ENCODE data around the gene ZNF726. TPM values are rescaled to one million over a fixed set of nuclear protein-coding genes. Genes with fewer than 3 reads are reported as not detected.

The ZNF726 gene
- total RNA-seq, 1 experiment from 2014 or later = not detected

- Histone ChIP-seq H3K9me2 (ENCODE audit: insufficient read depth) (no peaks in the 10 kb centered on the region), H3K4me2 (ENCODE audit: low read length) (no peak overlapping the region), H3K36me3 (ENCODE audit: control insufficient read depth in 1 of 2, insufficient read depth in 2 of 2, low read length in 2 of 2) (no peaks in the 10 kb centered on the region), H3K27ac (ENCODE audit: low read depth, low read length) (no peak overlapping the region), H3K9me3 (ENCODE audit: control insufficient read depth in 1 of 2, insufficient read depth in 1 of 2, low read depth in 1 of 2, low read length in 2 of 2) (peaks cover 4 to 20% of the 10 kb centered on the region in 2 experiments; a peak in 2 of 4 replicates), H3K9ac (ENCODE audit: low read length) (no peak overlapping the region), H3K4me1 (ENCODE audit: control insufficient read depth in 1 of 2, insufficient read depth in 2 of 2, low read length in 2 of 2) (no peaks in the 10 kb centered on the region), H3K4me3 (replicated peaks in 1 of 2; ENCODE audit: low read depth in 1 of 2, low read length in 2 of 2) (no peak overlapping the region), H3K27me3 (ENCODE audit: insufficient read depth, low read length) (no peaks in the 10 kb centered on the region), H4K20me1 (ENCODE audit: insufficient read depth) (no peaks in the 10 kb centered on the region), H2AFZ (ENCODE audit: low read depth, low read length, poor library complexity, severe bottlenecking) (no peak overlapping the region), H3K79me2 (ENCODE audit: insufficient read depth, low read length) (no peaks in the 10 kb centered on the region)
- TF ChIP-seq CTCF (IDR thresholded peaks at IDR 0.05 in 2 of 3, conservative IDR thresholded peaks at IDR 0.05 in 1 of 3; ENCODE audit: borderline replicate concordance in 1 of 3, insufficient read depth in 1 of 3, low read depth in 2 of 3, low read length in 2 of 3) = no peak
- TF ChIP-seq FOSL1 (IDR thresholded peaks at IDR 0.05; ENCODE audit: low read depth) = no peak
- no peak for TF ChIP-seq EGR1 (IDR thresholded peaks at IDR 0.05; ENCODE audit: low read depth)
- TF ChIP-seq POLR2AphosphoS5 (IDR thresholded peaks at IDR 0.05; ENCODE audit: low read depth, low read length) = no peak
- no peak for TF ChIP-seq ELF1 (IDR thresholded peaks at IDR 0.05; ENCODE audit: borderline replicate concordance, low read depth)
- TF ChIP-seq ZNF274 (IDR thresholded peaks at IDR 0.05; ENCODE audit: low read depth, low read length) = no peak
- no peak for TF ChIP-seq REST (IDR thresholded peaks at IDR 0.05; ENCODE audit: low read depth)
- TF ChIP-seq YY1 (IDR thresholded peaks at IDR 0.05; ENCODE audit: extremely low read depth, insufficient replicate concordance, low read depth, low read length) = no peak
- no peak for TF ChIP-seq ZFX (IDR thresholded peaks at IDR 0.05)
- TF ChIP-seq SIN3A (IDR thresholded peaks at IDR 0.05; ENCODE audit: low read depth) = no peak
- no peak for TF ChIP-seq CEBPB (IDR thresholded peaks at IDR 0.05; ENCODE audit: low read depth)
- intact Hi-C loops (cut with micrococcal nuclease) = no loop called here
- POLR2A ChIA-PET = no interaction called here
- BruUV-seq (replicated peaks) = no TSS peak
- ATAC-seq (no peak), DNase-seq (ENCODE audit: low read depth, low spot score) (no peak)
- CTCF ChIA-PET = no interaction called here
- RAD21 ChIA-PET (ENCODE audit: low non-redundant PET in 1 of 2, low total read pairs in 2 of 2, uncharacterized antibody in 2 of 2, unreplicated experiment in 2 of 2) = no interaction called here
Observed at GRCh38 chr19:23884363-23884762, 30.3 kb upstream of the ZNF726 start.

All from HCT116 (cell line).